ENCODE measurements around the gene B2M.

B2M gene

DNA sequence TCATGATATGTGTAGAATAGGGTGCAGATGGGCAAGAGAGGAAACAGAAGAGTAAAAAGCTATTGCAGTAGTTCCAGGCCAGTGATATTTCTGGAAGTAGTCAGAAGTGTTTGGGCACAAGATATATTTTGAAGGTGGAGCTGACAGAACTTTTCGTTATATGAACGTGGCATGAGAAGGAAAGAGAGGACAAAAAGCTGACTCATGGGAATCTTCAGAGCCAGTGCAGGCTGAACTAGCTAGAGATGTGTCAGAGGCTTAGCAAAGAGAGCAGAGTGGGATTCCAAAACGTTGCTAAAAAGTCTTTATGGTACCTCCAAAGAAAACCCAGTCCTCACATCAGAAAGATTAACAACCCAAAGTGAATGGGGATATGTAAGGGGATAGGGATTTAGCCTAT lies 53.7 kb downstream of the B2M start:
- H3K27ac ChIP-seq (ENCODE audit: low read depth, low read length) = no peak overlapping the region
- H3K9me3 ChIP-seq (ENCODE audit: control insufficient read depth in 1 of 2, low read length in 2 of 2) = no peaks in the 10 kb centered on the region
- no peaks in the 10 kb centered on the region for H3K36me3 ChIP-seq (ENCODE audit: control insufficient read depth in 1 of 2, insufficient read depth in 2 of 2, low read length in 2 of 2)
- H3K9ac ChIP-seq (ENCODE audit: low read depth in 1 of 2, low read length in 2 of 2) = no peak overlapping the region
- no peak overlapping the region for H3K4me3 ChIP-seq (ENCODE audit: low read depth in 1 of 2, low read length in 2 of 2)
- H3K4me1 ChIP-seq (ENCODE audit: control insufficient read depth in 1 of 2, insufficient read depth in 2 of 2, low read length in 2 of 2) = no peaks in the 10 kb centered on the region
- H3K27me3 ChIP-seq (ENCODE audit: control insufficient read depth in 1 of 2, insufficient read depth in 2 of 2, low read length in 2 of 2) = no peaks in the 10 kb centered on the region

Measured in duodenal mucosa (tissue), 2 donors.